ENCODE measurements around the gene SPTSSB.

Gene SPTSSB

DNA sequence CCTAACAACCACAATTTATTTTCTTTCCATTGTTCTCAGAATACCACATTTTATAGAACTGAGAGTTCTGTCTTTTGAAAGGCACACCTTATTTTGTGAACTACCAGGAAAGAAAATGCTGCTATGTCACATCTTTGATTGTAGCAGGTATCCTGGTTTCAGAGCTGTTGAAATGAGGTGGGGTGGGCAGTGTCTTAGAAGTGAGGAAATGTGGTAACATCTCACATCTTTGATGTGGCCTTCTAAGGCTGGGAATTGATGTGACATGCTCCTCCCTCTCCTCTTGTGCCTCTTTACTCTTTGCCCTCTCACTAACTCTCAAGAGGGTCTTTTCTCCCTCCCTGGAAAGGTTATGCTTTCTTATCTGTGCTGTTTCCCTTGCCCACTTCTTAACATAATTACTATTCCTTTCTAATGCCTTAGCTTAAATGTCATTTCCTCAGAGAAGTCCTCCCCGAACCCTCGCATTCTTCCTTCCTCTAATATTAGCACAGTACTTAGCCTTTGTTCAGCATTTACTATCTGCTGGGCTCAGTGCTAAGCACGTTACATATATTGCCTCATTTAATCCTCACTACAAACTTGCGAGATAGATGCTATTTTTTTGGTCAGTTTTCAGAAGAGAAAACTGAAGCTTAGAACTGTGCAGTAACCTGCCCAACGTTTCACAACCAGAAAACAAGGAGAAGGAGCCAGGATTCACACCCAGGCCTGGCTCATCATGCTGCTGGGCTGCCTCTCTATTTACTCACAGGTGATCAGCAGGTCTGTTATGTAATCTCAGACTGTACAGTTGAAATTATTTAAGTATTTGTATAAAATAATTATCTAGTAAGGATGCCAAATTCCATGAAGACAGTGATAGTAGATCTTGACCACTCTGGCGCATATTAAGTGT, 24.0 kb upstream of the SPTSSB start:
- H3K27me3 Mint-ChIP-seq (ENCODE audit: low read depth, poor library complexity): peaks cover 4% of the 10 kb centered on the region
- DNase-seq: no peak
- H3K4me3 Mint-ChIP-seq: no peak overlapping the region
- H3K36me3 Mint-ChIP-seq (ENCODE audit: low read depth): peaks cover 16% of the 10 kb centered on the region
- peaks cover 15% of the 10 kb centered on the region for H3K4me1 Mint-ChIP-seq
- peak overlapping the region; percentile 8 for H3K27ac Mint-ChIP-seq
- TF ChIP-seq, protein P1, sequence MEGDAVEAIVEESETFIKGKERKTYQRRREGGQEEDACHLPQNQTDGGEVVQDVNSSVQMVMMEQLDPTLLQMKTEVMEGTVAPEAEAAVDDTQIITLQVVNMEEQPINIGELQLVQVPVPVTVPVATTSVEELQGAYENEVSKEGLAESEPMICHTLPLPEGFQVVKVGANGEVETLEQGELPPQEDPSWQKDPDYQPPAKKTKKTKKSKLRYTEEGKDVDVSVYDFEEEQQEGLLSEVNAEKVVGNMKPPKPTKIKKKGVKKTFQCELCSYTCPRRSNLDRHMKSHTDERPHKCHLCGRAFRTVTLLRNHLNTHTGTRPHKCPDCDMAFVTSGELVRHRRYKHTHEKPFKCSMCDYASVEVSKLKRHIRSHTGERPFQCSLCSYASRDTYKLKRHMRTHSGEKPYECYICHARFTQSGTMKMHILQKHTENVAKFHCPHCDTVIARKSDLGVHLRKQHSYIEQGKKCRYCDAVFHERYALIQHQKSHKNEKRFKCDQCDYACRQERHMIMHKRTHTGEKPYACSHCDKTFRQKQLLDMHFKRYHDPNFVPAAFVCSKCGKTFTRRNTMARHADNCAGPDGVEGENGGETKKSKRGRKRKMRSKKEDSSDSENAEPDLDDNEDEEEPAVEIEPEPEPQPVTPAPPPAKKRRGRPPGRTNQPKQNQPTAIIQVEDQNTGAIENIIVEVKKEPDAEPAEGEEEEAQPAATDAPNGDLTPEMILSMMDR (IDR thresholded peaks at IDR 0.05): no peak
- H3K9me3 Mint-ChIP-seq: peaks cover 32% of the 10 kb centered on the region

DNA sequence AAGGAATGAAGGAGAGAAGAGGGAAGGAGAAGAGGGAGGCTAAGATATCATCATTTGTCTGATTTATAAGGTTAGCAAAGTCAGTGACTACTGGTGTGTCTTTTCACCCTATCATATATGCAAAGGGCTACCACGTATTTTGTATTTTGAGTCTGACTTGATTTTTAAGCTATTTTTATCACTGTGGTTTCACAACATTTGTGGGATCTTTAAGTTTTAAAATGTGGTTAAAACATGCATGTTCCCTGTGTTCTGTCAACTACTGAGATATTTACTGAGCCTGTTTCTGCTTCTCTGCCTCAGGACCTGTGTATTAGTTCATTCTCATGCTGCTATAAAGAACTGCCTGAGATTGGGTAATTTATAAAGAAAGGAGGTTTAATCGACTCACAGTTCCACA, 22.5 kb upstream of the SPTSSB start:
- Mint-ChIP-seq H3K4me1 (peaks cover 15% of the 10 kb centered on the region), H3K27me3 (ENCODE audit: low read depth, poor library complexity) (no peaks in the 10 kb centered on the region), H3K27ac (no peak overlapping the region), H3K4me3 (no peak overlapping the region), H3K9me3 (peaks cover 39% of the 10 kb centered on the region), H3K36me3 (ENCODE audit: low read depth) (peaks cover 22% of the 10 kb centered on the region)
- TF ChIP-seq, protein P1 (IDR thresholded peaks at IDR 0.05): no peak
- no peak for DNase-seq

DNA sequence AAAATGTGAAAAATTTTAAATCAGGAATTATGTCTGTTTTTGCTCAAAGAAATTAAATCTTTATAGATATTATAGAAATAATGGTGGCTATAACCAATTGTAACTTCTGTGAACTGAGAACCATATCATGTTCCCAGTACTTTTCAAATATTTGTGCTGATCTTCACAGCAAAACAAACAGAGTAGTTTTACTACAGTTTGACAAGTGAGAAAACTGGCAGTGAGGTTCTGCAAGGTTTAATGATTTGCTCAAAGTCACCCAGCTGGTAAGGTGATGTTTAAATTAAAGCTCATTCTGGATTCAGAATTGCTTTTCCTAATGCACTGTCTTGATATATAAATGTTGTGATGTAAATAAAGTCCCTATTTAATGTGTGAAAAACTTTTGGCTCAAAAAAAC, 22.0 kb upstream of the SPTSSB start:
- Mint-ChIP-seq H3K36me3 (ENCODE audit: low read depth) (peaks cover 18% of the 10 kb centered on the region), H3K9me3 (peaks cover 38% of the 10 kb centered on the region), H3K4me3 (no peak overlapping the region), H3K27ac (no peak overlapping the region), H3K4me1 (peaks cover 15% of the 10 kb centered on the region), H3K27me3 (ENCODE audit: low read depth, poor library complexity) (no peaks in the 10 kb centered on the region)
- no peak for DNase-seq
- TF ChIP-seq, protein P1 (IDR thresholded peaks at IDR 0.05): no peak

DNA sequence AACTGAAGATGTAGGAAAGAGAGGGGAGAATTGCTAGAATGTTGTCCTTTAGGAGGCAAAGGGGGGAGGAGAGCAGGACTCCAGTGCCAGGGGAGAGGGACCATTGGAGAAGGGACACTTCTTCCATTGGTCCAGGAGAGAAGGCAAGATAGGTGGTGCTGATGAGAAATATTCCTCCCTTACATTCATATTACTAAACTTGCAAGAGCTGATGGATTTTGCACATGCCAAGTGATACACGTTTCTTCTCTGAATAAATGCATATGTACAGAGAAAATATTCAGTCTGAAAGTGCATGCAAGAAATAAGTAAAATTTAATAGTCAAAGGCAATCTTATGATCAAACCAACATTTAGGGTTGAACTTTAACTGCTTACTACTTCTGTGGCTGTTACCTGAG, 21.5 kb upstream of the SPTSSB start:
- H3K36me3 Mint-ChIP-seq (ENCODE audit: low read depth): peaks cover 15% of the 10 kb centered on the region
- DNase-seq: no peak
- H3K9me3 Mint-ChIP-seq: peaks cover 33% of the 10 kb centered on the region

DNA sequence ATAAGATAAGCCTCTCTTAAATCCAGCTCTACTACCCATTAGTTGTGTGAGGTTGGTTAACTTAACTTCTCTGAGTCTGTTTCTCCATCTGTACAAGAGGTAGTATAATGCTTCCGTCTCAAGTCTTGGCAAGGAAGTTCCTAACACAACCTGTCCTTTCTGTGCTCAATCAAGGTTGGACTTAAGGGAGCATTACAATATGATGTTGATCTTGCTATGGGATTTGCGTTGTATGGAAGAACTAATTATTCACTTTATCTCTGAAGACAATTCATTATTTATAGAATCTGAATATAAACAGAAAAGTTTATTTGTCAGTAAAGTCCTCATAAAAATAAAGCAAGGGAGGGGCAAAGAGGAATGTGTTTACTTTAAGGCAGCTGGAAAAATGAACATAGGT, 18.9 kb upstream of the SPTSSB start:
- Mint-ChIP-seq H3K4me1 (peaks cover 28% of the 10 kb centered on the region), H3K9me3 (peaks cover 20% of the 10 kb centered on the region)

More for the DNA sequence above, 21.5 kb upstream of the SPTSSB start:
- Mint-ChIP-seq H3K4me1 (peaks cover 15% of the 10 kb centered on the region), H3K4me3 (no peak overlapping the region), H3K27ac (no peak overlapping the region), H3K27me3 (ENCODE audit: low read depth, poor library complexity) (no peaks in the 10 kb centered on the region)
- TF ChIP-seq, protein P1 (IDR thresholded peaks at IDR 0.05): no peak

More for the DNA sequence above, 18.9 kb upstream of the SPTSSB start:
- Mint-ChIP-seq H3K27me3 (ENCODE audit: low read depth, poor library complexity) (no peaks in the 10 kb centered on the region), H3K36me3 (ENCODE audit: low read depth) (peaks cover 7% of the 10 kb centered on the region), H3K4me3 (no peak overlapping the region), H3K27ac (no peak overlapping the region)
- TF ChIP-seq, protein P1 (IDR thresholded peaks at IDR 0.05): no peak
- no peak for DNase-seq

Measured in nephron progenitor cell (in vitro differentiated cells).